MCF 10A (cell line): ENCODE measurements around the gene PHC1. TPM values are rescaled to one million over a fixed set of nuclear protein-coding genes. Genes with fewer than 3 reads are reported as not detected.

ENCODE experiments used
- BruUV-seq: library from RNA; stranded (reverse); fragments of 400-500 nt; replicated peaks from 2 replicates; lab custom pipeline; 2021; lab: Mats Ljungman, UMichigan
- CTCF ChIA-PET: fragments of 300-600 bp; sonication (Branson Sonifier 250); formaldehyde crosslinking; extraction: SDS; loops from one replicate; lab custom pipeline; 2021; ENCODE audit warnings: antibody characterized with exemption, inconsistent platforms; lab: Yijun Ruan, JAX
- POLR2A ChIA-PET: fragments of 300-600, 350-650 bp; sonication (Branson Sonifier 250); formaldehyde crosslinking; extraction: SDS; loops from one replicate; lab custom pipeline; 2020; ENCODE audit warnings: antibody characterized with exemption, inconsistent platforms; lab: Yijun Ruan, JAX
- DNase-seq: peaks from one replicate; pipeline ENCODE4 v3.0.0-alpha.2; 2018; ENCODE audit not compliant: unreplicated experiment
- H3K27ac Mint-ChIP-seq: one replicate; pipeline ENCODE4 v1.8.0; 2022; ENCODE audit warnings: mild to moderate bottlenecking, low read depth, mixed read lengths; ENCODE audit not compliant: unreplicated experiment
- H3K27me3 Mint-ChIP-seq: one replicate; pipeline ENCODE4 v1.8.0; 2022; ENCODE audit warnings: mixed read lengths; ENCODE audit not compliant: insufficient read depth, unreplicated experiment
- H3K36me3 Mint-ChIP-seq: one replicate; pipeline ENCODE4 v1.8.0; 2022; ENCODE audit warnings: mild to moderate bottlenecking, moderate library complexity, mixed read lengths; ENCODE audit not compliant: insufficient read depth, unreplicated experiment
- H3K4me1 Mint-ChIP-seq: one replicate; pipeline ENCODE4 v1.8.0; 2022; ENCODE audit warnings: mixed read lengths; ENCODE audit not compliant: insufficient read depth, unreplicated experiment
- H3K4me3 Mint-ChIP-seq: one replicate; pipeline ENCODE4 v1.8.0; 2022; ENCODE audit warnings: mild to moderate bottlenecking, moderate library complexity, mixed read lengths; ENCODE audit not compliant: unreplicated experiment
- H3K9me3 Mint-ChIP-seq: one replicate; pipeline ENCODE4 v1.8.0; 2022; ENCODE audit warnings: mixed read lengths; ENCODE audit not compliant: unreplicated experiment
- intact Hi-C: fragments of 100-400 bp; cut with micrococcal nuclease; formaldehyde crosslinking; loops from 2 replicates; pipeline ENCODE4 v1.14.1; 2022
- total RNA-seq: library from RNA; stranded (reverse); gene quantifications from 2 replicates; pipeline ENCODE4 v1.2.3, GENCODE V29; 2022
- TF ChIP-seq, protein P1 (sequence below): fragments of 200-600 bp; IDR thresholded peaks from one replicate; pipeline ENCODE4 v1.8.0; 2022; ENCODE audit warnings: antibody characterized with exemption, mild to moderate bottlenecking; ENCODE audit not compliant: unreplicated experiment

The PHC1 gene
- total RNA-seq, 1 experiment from 2014 or later: 23.0 TPM

DNA sequence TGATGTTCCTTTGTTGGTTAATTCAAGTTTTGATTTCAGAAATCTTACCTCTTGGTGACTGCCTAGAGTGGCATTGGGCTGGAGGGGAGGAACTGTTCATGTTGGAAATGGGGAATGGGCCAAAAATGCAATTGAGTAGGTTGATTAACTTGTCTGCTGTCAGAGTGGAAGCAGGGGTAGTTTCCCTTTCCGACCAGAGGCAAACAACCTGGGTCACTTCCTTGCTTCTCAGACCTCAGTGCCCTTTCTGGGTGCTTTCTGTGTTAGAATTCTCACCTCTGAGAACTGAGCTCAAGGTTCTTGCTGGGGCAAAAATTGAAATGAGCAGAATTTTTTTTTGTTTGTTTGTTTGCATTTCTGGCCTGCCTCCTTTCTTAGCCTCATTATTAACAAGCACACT lies 37.4 kb downstream of the PHC1 start:
- CTCF ChIA-PET: interaction anchor here (0.8 to 4.0 kb wide), 10 partner anchors 9 to 408 kb away, joined by 3 to 41 read pairs (median 4); partner anchors contain the start of gene PHC1
- POLR2A ChIA-PET: interaction anchor here (0.7 to 6.2 kb wide), 4 partner anchors 18 to 429 kb away, joined by 3 to 76 read pairs (median 4); partner anchors contain the start of gene PHC1
- intact Hi-C loops: no loop called here

DNA sequence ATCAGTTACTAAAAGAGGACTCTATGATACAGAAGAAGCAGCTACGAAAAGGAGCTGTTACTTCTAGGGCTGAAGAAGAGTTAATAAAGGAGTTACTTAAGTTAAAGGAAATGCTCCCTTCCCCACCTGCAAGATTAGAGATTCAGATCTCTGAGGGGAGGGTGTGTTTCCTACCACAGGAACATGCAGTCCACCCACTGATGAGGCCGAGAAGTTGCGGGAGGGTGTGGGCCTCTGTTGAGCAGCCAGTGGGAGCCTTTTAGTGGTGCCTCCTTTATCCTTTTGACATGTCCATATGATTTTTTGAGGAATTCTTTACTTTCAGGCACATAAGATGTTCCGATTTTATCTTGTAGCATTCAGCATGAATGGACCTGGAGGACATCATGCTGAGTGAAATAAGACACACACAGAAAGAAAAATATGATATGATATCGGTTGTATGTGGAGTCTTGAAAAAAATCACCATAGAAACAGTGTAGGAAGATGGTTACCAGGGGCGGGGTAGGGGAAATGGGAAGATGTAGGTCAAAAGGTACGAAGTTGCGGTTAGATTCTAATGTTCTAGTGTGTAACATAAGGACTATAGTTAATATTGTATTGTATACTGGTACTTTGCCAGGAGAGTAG lies 39.6 kb downstream of the PHC1 start:
- ChIA-PET POLR2A (no interaction called here), CTCF (interaction anchor here (0.7 kb wide), 1 partner anchor 1179 kb away, joined by 4 read pairs; no protein-coding TSS in a partner anchor)
- no TSS peak for BruUV-seq
- intact Hi-C loops: no loop called here
- Mint-ChIP-seq H3K27ac (no peak overlapping the region), H3K9me3 (no peaks in the 10 kb centered on the region), H3K4me1 (peaks cover 5% of the 10 kb centered on the region), H3K4me3 (no peak overlapping the region), H3K36me3 (peaks cover 16% of the 10 kb centered on the region), H3K27me3 (no peaks in the 10 kb centered on the region)
- TF ChIP-seq, protein P1, sequence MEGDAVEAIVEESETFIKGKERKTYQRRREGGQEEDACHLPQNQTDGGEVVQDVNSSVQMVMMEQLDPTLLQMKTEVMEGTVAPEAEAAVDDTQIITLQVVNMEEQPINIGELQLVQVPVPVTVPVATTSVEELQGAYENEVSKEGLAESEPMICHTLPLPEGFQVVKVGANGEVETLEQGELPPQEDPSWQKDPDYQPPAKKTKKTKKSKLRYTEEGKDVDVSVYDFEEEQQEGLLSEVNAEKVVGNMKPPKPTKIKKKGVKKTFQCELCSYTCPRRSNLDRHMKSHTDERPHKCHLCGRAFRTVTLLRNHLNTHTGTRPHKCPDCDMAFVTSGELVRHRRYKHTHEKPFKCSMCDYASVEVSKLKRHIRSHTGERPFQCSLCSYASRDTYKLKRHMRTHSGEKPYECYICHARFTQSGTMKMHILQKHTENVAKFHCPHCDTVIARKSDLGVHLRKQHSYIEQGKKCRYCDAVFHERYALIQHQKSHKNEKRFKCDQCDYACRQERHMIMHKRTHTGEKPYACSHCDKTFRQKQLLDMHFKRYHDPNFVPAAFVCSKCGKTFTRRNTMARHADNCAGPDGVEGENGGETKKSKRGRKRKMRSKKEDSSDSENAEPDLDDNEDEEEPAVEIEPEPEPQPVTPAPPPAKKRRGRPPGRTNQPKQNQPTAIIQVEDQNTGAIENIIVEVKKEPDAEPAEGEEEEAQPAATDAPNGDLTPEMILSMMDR: no peak
- DNase-seq: no peak

More for the DNA sequence above, 37.4 kb downstream of the PHC1 start:
- no peak for DNase-seq
- Mint-ChIP-seq H3K27me3 (no peaks in the 10 kb centered on the region), H3K36me3 (peaks cover 24% of the 10 kb centered on the region), H3K27ac (no peak overlapping the region), H3K4me3 (no peak overlapping the region), H3K9me3 (no peaks in the 10 kb centered on the region), H3K4me1 (peaks cover 19% of the 10 kb centered on the region)
- TF ChIP-seq, protein P1: no peak
- BruUV-seq: no TSS peak

DNA sequence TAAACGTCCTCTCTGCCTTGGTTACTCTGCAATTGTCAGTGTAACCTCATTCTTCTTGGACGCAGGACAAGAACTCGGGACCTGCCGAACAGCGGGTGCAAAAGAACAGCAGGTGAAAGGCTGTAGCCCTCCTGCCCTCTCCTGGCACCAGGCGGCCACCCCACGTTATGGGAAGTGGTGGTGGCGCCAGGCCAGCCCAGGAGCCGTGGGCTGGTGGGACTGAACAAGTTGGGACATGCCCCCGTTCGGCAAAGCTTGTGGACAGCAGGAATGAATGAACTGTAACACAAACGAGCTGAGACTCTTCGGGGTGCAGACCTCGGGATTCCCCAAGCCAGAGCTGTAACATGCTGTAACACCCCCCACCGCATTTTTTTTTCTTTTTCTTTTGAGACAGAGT lies 41.8 kb downstream of the PHC1 start:
- no peaks in the 10 kb centered on the region for H3K27me3 Mint-ChIP-seq
- ChIA-PET CTCF (interaction anchor here (0.6 to 1.2 kb wide), 2 partner anchors 80 to 83 kb away, joined by 4 to 5 read pairs; no protein-coding TSS in a partner anchor), POLR2A (no interaction called here)
- BruUV-seq: no TSS peak
- no peak overlapping the region for H3K27ac Mint-ChIP-seq
- H3K9me3 Mint-ChIP-seq: no peaks in the 10 kb centered on the region
- DNase-seq: no peak
- TF ChIP-seq, protein P1: no peak
- no peaks in the 10 kb centered on the region for H3K4me1 Mint-ChIP-seq
- intact Hi-C loops: no loop called here
- peaks cover 16% of the 10 kb centered on the region for H3K36me3 Mint-ChIP-seq
- no peak overlapping the region for H3K4me3 Mint-ChIP-seq

DNA sequence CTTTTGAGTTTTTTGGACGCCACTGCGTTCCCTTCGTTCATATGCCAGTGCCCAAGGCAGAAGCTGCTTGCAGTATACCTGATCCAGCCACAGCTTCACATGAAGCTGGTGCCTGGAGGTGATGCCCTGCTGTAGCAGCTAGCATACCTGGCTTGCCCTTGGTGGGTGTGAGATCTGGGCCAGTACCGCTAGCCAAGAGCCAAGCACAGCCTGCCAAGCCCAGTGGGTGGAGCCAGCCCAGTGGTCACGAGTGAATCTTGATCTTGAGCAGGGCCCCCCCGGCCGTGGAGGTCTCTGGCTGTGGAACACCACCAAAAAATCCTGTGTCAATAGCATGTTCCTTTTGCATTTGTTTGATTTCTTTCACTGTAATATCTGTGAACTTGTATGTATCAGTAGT lies 42.5 kb downstream of the PHC1 start:
- no peak overlapping the region for H3K4me3 Mint-ChIP-seq
- intact Hi-C loops: no loop called here
- POLR2A ChIA-PET: no interaction called here
- DNase-seq: no peak
- no TSS peak for BruUV-seq
- H3K4me1 Mint-ChIP-seq: no peaks in the 10 kb centered on the region
- CTCF ChIA-PET: interaction anchor here (1.2 kb wide), 1 partner anchor 79 kb away, joined by 5 read pairs; no protein-coding TSS in a partner anchor
- H3K27ac Mint-ChIP-seq: no peak overlapping the region
- H3K27me3 Mint-ChIP-seq: no peaks in the 10 kb centered on the region
- TF ChIP-seq, protein P1: no peak
- peaks cover 16% of the 10 kb centered on the region for H3K36me3 Mint-ChIP-seq
- peaks cover under 1% of the 10 kb centered on the region for H3K9me3 Mint-ChIP-seq
